GM12873 (cell line): Measurements from ENCODE around the gene TAS2R10.

ENCODE experiments used
- CTCF ChIP-seq: IDR thresholded peaks from 2 replicates; pipeline ENCODE4 v1.5.1; 2012; ENCODE audit warnings: low read depth, mild to moderate bottlenecking, moderate library complexity, low read length, control low read depth; ENCODE audit not compliant: insufficient read depth; ENCODE audit errors: missing control alignments

The TAS2R10 gene

DNA sequence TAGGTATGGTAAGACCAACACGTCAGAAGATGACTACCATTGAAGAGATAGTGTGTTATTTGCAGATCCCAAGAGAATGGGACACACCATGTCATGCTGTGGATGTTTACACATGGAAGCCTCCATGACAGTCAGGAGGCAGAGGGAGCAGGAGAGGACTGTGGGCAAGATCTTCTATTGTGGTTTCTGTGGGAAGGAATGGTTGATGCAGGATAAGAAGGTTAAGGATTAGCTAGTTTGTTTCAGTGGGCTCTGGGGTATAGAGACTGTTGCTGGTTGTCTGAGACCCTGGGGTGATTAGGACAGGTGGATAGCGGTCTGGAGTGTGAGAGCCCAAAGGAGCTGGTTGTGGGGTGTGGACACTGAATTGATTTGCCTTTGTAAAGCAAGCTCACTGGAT, 47.1 kb downstream of the TAS2R10 start:
- no peak for TF ChIP-seq CTCF
